Right lobe of liver (tissue), 6 donors: ENCODE results near the gene FBXO28. TPM values are rescaled to one million over a fixed set of nuclear protein-coding genes. Genes with fewer than 3 reads are reported as not detected.

Source experiments
- ATAC-seq, 4 donors: fragments of 200-7000 bp; cut with Tn5 transposase; one replicate each; pipeline ENCODE4 v1.9.1; 2020; ENCODE audit warnings: mild to moderate bottlenecking in 4 of 4, moderate library complexity in 4 of 4
- DNase-seq, 3 donors: peaks; one replicate each; pipeline ENCODE4 v3.0.0-alpha.2; 2020
- H3K27ac ChIP-seq, 3 donors: fragments of 200-600 bp; one replicate each; pipeline ENCODE4 v1.8.0; 2022
- H3K27me3 ChIP-seq, 2 donors: fragments of 200-600 bp; one replicate each; pipeline ENCODE4 v1.8.0; 2022
- H3K36me3 ChIP-seq, 4 donors: fragments of 200-600 bp; sonication (generic) in 1 of 4; one replicate each; pipeline versions ENCODE4 v1.5.1 to v1.8.0; 2017 to 2022; ENCODE audit warnings: control low read depth in 1 of 4
- H3K4me1 ChIP-seq, 4 donors: fragments of 200-600 bp; sonication (generic) in 1 of 4; one replicate each; pipeline versions ENCODE4 v1.5.1 to v1.8.0; 2017 to 2022; ENCODE audit warnings: control low read depth in 1 of 4
- H3K4me3 ChIP-seq, 3 donors: fragments of 200-600 bp; one replicate each; pipeline ENCODE4 v1.8.0; 2022
- H3K9me3 ChIP-seq, 4 donors: fragments of 200-600 bp; sonication (generic) in 1 of 4; one replicate each; pipeline versions ENCODE4 v1.5.1 to v1.8.0; 2017 to 2022; ENCODE audit warnings: control low read depth in 1 of 4
- POLR2A ChIP-seq: fragments of 450-650 bp; IDR thresholded peaks from one replicate; pipeline ENCODE4 v1.6.1; 2017; ENCODE audit warnings: antibody characterized with exemption, mild to moderate bottlenecking
- WGBS: methylation state at CpG from one replicate; pipeline ENCODE4 v1.1.6; 2018; ENCODE audit warnings: low coverage, low lambda C conversion rate; ENCODE audit not compliant: insufficient coverage; ENCODE audit errors: missing lambda C conversion rate; 5-methylcytosine and 5-hydroxymethylcytosine counted together
- intact Hi-C, 2 donors: fragments of 100-400 bp; cut with DNase I; formaldehyde crosslinking; loops; one replicate each; pipeline versions ENCODE4 v1.11.2 to v1.14.1; 2022
- total RNA-seq, 6 experiments: library from RNA; depleted of rRNA in 2 of 6; stranded (reverse); fragments of >200 nt in 2 of 6; fragmentation: NEBNext Ultra II Directional in 3 of 6; extraction: Animal tissue kit (Norgen Biotek cat#: 25700) in 3 of 6; gene quantifications; one replicate each; pipeline versions ENCODE4 v1.1.0 to v1.2.4, GENCODE V29; 2016 to 2023
- TF ChIP-seq, protein P1 (sequence below), 4 donors: fragments of 200-600 bp in 3 of 4; fragments of 450-650 bp in 1 of 4; IDR thresholded peaks; one replicate each; pipeline versions ENCODE4 v1.5.1 to v1.8.0; 2016 to 2022; ENCODE audit warnings: antibody characterized with exemption in 4 of 4, mild to moderate bottlenecking in 2 of 4
- donor health status: DM: no; HTN: yes; CAD: no.
- donor health status: DM: no; HTN: no; CAD: no.
- donor health status: DM: no; HTN: no; CAD: no.
- donor health status: DM: no; HTN: yes; CAD: no.
- donor health status: DM: no; HTN: yes; CAD: no.

Gene FBXO28
- total RNA-seq, 6 experiments from 2014 or later = 11.5 to 20.9 (median 15.3) TPM

GRCh38 chr1:224067621-224068457 lies 46.1 kb upstream of the FBXO28 start:
- no peaks in the 10 kb centered on the region for H3K9me3 ChIP-seq
- no peaks in the 10 kb centered on the region for H3K27me3 ChIP-seq
- intact Hi-C loops = no loop called here
- ATAC-seq (no peak), DNase-seq (no peak)
- no peak overlapping the region for H3K4me3 ChIP-seq
- no peaks in the 10 kb centered on the region for H3K36me3 ChIP-seq
- WGBS = 72% methylated on average over 3 of the region's 3 CpGs
- H3K27ac ChIP-seq = no peak overlapping the region
- no peaks in the 10 kb centered on the region for H3K4me1 ChIP-seq
- TF ChIP-seq, protein P1, sequence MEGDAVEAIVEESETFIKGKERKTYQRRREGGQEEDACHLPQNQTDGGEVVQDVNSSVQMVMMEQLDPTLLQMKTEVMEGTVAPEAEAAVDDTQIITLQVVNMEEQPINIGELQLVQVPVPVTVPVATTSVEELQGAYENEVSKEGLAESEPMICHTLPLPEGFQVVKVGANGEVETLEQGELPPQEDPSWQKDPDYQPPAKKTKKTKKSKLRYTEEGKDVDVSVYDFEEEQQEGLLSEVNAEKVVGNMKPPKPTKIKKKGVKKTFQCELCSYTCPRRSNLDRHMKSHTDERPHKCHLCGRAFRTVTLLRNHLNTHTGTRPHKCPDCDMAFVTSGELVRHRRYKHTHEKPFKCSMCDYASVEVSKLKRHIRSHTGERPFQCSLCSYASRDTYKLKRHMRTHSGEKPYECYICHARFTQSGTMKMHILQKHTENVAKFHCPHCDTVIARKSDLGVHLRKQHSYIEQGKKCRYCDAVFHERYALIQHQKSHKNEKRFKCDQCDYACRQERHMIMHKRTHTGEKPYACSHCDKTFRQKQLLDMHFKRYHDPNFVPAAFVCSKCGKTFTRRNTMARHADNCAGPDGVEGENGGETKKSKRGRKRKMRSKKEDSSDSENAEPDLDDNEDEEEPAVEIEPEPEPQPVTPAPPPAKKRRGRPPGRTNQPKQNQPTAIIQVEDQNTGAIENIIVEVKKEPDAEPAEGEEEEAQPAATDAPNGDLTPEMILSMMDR (IDR thresholded peaks at IDR 0.05) = no peak
- no peak for TF ChIP-seq POLR2A

DNA sequence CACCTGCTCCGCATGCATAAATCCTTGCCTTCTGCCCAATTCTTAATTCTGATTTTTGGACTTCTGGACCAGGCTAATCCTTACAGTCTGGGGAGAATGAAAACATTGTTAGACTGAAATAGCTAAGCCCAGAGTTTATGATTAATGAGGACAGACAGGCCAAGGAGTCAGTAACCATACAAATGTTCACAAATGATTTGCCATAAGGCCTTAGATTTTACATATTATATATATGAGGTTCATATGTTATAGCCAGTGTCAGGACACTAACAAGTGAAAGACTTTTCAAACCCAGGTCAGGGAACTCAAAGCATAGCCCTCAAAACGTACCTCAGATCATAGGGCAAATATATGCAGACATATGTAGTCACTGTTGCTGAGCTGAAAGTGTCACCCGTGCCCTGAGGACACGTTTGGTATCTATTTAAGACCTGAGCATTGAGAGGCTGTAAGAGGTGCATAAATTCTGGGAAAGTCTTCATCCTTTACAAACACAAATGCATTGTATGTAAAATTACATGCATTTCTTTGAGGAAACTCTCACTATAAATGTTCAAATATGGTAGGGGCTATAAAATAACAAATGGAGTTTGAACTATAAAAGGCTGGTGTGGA lies 45.3 kb upstream of the FBXO28 start:
- Histone ChIP-seq H3K36me3 (no peaks in the 10 kb centered on the region), H3K27ac (no peak overlapping the region), H3K4me3 (no peak overlapping the region), H3K9me3 (no peaks in the 10 kb centered on the region), H3K27me3 (no peaks in the 10 kb centered on the region), H3K4me1 (no peaks in the 10 kb centered on the region)
- intact Hi-C loops = no loop called here
- DNase-seq (no peak), ATAC-seq (no peak)
- TF ChIP-seq POLR2A = no peak
- TF ChIP-seq, protein P1 (IDR thresholded peaks at IDR 0.05) = no peak
- WGBS = 57% methylated on average over 4 of the region's 4 CpGs

- intact Hi-C loops = no loop called here
- WGBS = 54% methylated on average over 3 of the region's 3 CpGs
- H3K4me1 ChIP-seq = no peaks in the 10 kb centered on the region
- ATAC-seq (no peak), DNase-seq (no peak)
- no peaks in the 10 kb centered on the region for H3K9me3 ChIP-seq
- no peak overlapping the region for H3K4me3 ChIP-seq
- no peak overlapping the region for H3K27ac ChIP-seq
- H3K27me3 ChIP-seq = no peaks in the 10 kb centered on the region
- H3K36me3 ChIP-seq = no peaks in the 10 kb centered on the region
- no peak for TF ChIP-seq POLR2A
- TF ChIP-seq, protein P1 (IDR thresholded peaks at IDR 0.05) = no peak
Observed at GRCh38 chr1:224069138-224069537, 44.8 kb upstream of the FBXO28 start.

DNA sequence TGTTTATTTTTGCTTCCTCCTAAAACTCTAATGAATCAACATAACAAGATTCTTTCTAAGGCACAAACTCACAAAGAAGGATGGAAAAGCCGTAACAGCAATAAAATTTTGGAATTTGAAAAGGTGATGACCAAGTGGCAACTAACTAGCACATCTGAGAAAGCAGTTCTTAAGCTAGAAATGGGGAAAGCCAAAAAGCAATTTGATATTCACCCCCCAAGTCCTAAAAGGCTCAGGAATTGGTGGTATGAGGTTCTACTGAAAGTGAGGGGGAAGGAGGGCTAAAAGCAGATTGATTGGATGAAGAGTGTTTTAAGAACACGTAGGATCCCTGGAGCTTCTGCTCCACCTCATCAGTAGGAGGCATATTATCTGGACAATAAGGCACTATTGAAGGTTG lies 43.4 kb upstream of the FBXO28 start:
- 60% methylated on average over 2 of the region's 2 CpGs for WGBS
- no peak overlapping the region for H3K27ac ChIP-seq
- no peak for DNase-seq
- H3K4me1 ChIP-seq = no peaks in the 10 kb centered on the region
- no peaks in the 10 kb centered on the region for H3K9me3 ChIP-seq
- no peak for ATAC-seq
- no peak for TF ChIP-seq POLR2A
- TF ChIP-seq, protein P1 (IDR thresholded peaks at IDR 0.05) = no peak
- H3K36me3 ChIP-seq = no peaks in the 10 kb centered on the region
- no peak overlapping the region for H3K4me3 ChIP-seq
- H3K27me3 ChIP-seq = no peaks in the 10 kb centered on the region
- intact Hi-C loops = no loop called here
